Endothelial cell of umbilical vein (primary cell): Measurements from ENCODE around the gene NXF1.
A peak's percentile ranks its signal among the peaks of the same experiment; 100 is the strongest.

Experiments used
- EZH2 ChIP-seq: IDR thresholded peaks from 2 replicates; pipeline ENCODE4 v1.6.1; 2012; ENCODE audit warnings: borderline replicate concordance, low read depth, mild to moderate bottlenecking, moderate library complexity, low read length, inconsistent platforms; ENCODE audit not compliant: severe bottlenecking
- POLR2AphosphoS5 ChIP-seq: IDR thresholded peaks from 2 replicates; pipeline ENCODE4 v1.6.1; 2012; ENCODE audit warnings: low read depth, mild to moderate bottlenecking, control low read depth, low read length, moderate library complexity; ENCODE audit not compliant: insufficient read depth
- TF ChIP-seq, protein P1 (sequence below), 2 donors: IDR thresholded peaks; 1 replicate in 1 of 2; 2 replicates in 1 of 2; pipeline ENCODE4 v1.5.1; 2011; ENCODE audit warnings: low read length in 2 of 2, mild to moderate bottlenecking in 2 of 2, moderate library complexity in 2 of 2, control low read depth in 1 of 2, inconsistent platforms in 1 of 2, low read depth in 1 of 2; ENCODE audit not compliant: insufficient read depth in 1 of 2; ENCODE audit errors: extremely low read depth in 1 of 2

DNA sequence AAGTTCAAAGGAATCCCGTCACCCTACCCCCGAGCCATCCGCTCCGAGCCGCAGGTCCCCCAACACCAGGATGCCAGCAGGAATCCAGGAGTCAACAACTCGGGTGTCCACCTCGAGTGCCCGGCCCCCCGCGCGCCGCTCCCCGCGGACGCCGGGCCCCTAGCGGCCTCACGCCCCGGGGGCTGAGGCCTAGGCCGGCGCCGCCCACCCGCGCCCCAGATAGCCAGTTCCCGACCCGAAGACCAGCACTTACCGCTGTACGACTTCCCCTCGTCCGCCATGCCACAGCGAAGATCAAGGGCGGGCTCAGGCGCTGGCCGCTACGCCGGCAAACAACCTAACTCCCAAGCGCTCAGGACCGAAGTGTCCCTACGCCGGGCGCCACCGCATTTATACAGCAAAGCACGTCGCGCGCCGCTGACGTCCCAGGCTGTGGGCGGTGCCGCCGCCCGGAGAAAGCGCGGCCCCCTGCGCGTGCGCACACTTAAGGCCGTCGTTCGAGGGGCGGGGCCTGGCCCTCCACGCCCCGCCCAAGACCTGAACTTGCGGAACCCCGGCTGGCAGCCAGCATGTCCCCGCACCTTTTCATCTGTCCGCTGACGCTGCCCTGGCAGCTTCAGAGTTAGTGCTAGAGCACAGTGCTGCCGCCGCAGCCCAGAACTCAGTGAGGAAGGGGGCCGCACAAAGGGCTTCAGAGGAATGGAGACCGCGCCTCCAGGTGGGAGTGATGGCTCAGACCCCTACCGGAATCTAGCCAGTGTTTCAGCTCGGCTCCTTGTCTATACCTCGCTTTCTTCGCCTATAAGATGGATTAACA is at the start of gene NXF1:
- TF ChIP-seq POLR2AphosphoS5 (peak; percentile 100), EZH2 (no peak)
- TF ChIP-seq, protein P1, sequence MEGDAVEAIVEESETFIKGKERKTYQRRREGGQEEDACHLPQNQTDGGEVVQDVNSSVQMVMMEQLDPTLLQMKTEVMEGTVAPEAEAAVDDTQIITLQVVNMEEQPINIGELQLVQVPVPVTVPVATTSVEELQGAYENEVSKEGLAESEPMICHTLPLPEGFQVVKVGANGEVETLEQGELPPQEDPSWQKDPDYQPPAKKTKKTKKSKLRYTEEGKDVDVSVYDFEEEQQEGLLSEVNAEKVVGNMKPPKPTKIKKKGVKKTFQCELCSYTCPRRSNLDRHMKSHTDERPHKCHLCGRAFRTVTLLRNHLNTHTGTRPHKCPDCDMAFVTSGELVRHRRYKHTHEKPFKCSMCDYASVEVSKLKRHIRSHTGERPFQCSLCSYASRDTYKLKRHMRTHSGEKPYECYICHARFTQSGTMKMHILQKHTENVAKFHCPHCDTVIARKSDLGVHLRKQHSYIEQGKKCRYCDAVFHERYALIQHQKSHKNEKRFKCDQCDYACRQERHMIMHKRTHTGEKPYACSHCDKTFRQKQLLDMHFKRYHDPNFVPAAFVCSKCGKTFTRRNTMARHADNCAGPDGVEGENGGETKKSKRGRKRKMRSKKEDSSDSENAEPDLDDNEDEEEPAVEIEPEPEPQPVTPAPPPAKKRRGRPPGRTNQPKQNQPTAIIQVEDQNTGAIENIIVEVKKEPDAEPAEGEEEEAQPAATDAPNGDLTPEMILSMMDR (IDR thresholded peaks at IDR 0.05; ENCODE audit: extremely low read depth in 1 of 2, insufficient read depth in 1 of 2, low read depth in 1 of 2, low read length in 2 of 2), result peak in 1 of 2 donors; percentile 11
